Measurements from ENCODE around the gene SFN. TPM values are rescaled to one million over a fixed set of nuclear protein-coding genes. Genes with fewer than 3 reads are reported as not detected.

SFN gene
- polyA plus RNA-seq, 2 of the 4 experiments (the other 2 are of a cell fraction): 39.8 to 141 TPM

DNA sequence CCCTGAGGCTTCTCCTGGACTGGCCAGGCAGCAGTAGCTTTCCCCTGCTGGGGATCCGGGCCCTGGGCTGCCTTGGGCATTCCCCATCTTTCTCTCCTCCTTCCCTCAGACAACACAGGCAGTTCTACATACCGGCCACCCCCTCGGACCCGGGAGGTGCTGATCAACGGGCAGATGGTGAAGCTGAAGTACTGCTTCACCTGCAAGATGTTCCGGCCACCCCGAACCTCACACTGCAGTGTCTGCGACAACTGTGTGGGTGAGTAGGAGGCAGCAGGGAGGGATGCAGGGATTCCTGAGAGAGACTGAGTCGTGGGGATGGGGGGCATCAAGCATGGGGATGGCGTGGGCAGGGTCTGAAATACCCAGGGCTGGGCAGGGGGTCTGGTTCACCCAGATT, 14.4 kb upstream of the SFN start:
- Histone ChIP-seq H3K27ac (peak overlapping the region; percentile 94 to 97), H3K4me1 (peaks cover 54% of the 10 kb centered on the region), H3K9me3 (no peaks in the 10 kb centered on the region), H3K4me2 (peak overlapping the region; percentile 63), H3K4me3 (no peak overlapping the region)
- ChIA-PET CTCF (interaction anchor here (0.7 to 5.3 kb wide), 9 partner anchors 12 to 246 kb away, joined by 3 to 57 read pairs (median 5); partner anchors contain the start of genes SFN and ZDHHC18), POLR2A (interaction anchor here (0.9 to 1.5 kb wide), 4 partner anchors 15 to 52 kb away, joined by 3 to 18 read pairs (median 6); partner anchors contain the start of genes GPATCH3, SFN and ZDHHC18)
- no peak for DNase-seq (ENCODE audit: low read depth in 1 of 2, low spot score in 1 of 2)
- no peak for FAIRE-seq
- no peak for ATAC-seq
- WGBS (ENCODE audit: missing lambda C conversion rate): 61% methylated on average over 6 of the region's 10 CpGs
- TF ChIP-seq HOXB13 (CRISPR knock-in tag; IDR thresholded peaks at IDR 0.05; ENCODE audit: low read depth) (0 out of 2 replicates have a peak, but pooled peaks have one; percentile 19), NFE2L2 (conservative IDR thresholded peaks at IDR 0.05; ENCODE audit: low read length) (no peak)

DNA sequence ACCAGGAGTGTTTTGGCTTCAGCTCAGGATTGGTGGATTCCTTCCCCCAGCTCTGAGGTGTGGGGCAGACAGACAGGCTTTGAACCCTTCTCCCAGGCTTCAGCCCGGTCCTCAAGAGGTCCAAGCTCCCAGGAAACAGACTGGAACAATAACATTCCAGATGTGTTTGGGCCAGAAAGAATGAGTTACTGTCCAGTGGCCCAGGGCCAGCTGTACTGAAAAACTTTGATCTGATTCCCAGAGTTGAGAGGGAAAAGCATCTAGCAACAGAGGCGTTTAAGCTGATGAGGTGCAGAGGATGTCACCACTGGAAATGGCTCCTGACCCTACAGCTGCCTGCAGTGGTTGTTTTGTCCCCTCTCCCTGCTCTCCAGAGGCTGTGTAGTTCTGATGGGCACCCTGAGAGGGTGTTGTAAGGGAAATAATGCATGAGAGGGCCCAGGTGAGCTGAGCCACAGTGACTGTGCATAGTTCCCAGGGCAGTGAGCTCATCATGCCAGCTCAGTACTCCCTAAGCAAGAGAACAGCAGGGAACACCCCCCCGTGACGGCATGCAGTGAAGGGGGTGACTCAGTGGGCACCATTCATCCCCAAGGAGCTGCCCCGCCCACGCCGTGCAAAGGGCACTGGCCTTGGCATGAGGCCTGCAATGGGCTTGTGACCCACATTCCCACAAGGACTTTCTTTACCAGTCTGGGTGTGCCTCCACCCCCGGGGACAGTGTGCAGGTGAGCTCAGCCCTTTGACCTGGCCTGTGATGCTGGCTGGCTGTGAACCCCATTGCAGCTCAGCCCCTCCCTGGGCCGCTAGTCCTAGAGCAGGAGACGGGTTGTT, 13.8 kb upstream of the SFN start:
- DNase-seq (ENCODE audit: low read depth in 1 of 2, low spot score in 1 of 2): peak; percentile 84 to 95
- peak; percentile 87 to 90 for ATAC-seq
- peak overlapping the region; percentile 63 for H3K4me2 ChIP-seq
- CTCF ChIA-PET: interaction anchor here (0.7 to 5.3 kb wide), 15 partner anchors 12 to 246 kb away, joined by 3 to 57 read pairs (median 5); partner anchors contain the start of genes SFN and ZDHHC18
- 0% methylated on average over 6 of the region's 10 CpGs for WGBS (ENCODE audit: missing lambda C conversion rate)
- no peak for FAIRE-seq
- peak overlapping the region; percentile 94 to 97 for H3K27ac ChIP-seq
- H3K4me3 ChIP-seq: no peak overlapping the region
- peaks cover 54% of the 10 kb centered on the region for H3K4me1 ChIP-seq
- POLR2A ChIA-PET: interaction anchor here (0.9 to 1.5 kb wide), 5 partner anchors 14 to 51 kb away, joined by 3 to 18 read pairs (median 5); partner anchors contain the start of genes GPATCH3, GPN2, SFN and ZDHHC18
- H3K9me3 ChIP-seq: no peaks in the 10 kb centered on the region
- TF ChIP-seq, protein P1, sequence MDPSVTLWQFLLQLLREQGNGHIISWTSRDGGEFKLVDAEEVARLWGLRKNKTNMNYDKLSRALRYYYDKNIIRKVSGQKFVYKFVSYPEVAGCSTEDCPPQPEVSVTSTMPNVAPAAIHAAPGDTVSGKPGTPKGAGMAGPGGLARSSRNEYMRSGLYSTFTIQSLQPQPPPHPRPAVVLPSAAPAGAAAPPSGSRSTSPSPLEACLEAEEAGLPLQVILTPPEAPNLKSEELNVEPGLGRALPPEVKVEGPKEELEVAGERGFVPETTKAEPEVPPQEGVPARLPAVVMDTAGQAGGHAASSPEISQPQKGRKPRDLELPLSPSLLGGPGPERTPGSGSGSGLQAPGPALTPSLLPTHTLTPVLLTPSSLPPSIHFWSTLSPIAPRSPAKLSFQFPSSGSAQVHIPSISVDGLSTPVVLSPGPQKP (IDR thresholded peaks at IDR 0.05; ENCODE audit: low read depth, low read length): no peak
- TF ChIP-seq ZNF302 (CRISPR knock-in tag; IDR thresholded peaks at IDR 0.05): no peak
- TF ChIP-seq, protein P2, sequence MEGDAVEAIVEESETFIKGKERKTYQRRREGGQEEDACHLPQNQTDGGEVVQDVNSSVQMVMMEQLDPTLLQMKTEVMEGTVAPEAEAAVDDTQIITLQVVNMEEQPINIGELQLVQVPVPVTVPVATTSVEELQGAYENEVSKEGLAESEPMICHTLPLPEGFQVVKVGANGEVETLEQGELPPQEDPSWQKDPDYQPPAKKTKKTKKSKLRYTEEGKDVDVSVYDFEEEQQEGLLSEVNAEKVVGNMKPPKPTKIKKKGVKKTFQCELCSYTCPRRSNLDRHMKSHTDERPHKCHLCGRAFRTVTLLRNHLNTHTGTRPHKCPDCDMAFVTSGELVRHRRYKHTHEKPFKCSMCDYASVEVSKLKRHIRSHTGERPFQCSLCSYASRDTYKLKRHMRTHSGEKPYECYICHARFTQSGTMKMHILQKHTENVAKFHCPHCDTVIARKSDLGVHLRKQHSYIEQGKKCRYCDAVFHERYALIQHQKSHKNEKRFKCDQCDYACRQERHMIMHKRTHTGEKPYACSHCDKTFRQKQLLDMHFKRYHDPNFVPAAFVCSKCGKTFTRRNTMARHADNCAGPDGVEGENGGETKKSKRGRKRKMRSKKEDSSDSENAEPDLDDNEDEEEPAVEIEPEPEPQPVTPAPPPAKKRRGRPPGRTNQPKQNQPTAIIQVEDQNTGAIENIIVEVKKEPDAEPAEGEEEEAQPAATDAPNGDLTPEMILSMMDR (IDR thresholded peaks at IDR 0.05): no peak
- no peak; the same call in 1 of the 2 replicates for TF ChIP-seq EHF (CRISPR knock-in tag; IDR thresholded peaks at IDR 0.05)
- 0 out of 2 replicates have a peak, but pooled peaks have one; percentile 63 for TF ChIP-seq HOXB5 (CRISPR knock-in tag; IDR thresholded peaks at IDR 0.05)
- TF ChIP-seq FOSL2 (IDR thresholded peaks at IDR 0.05): peak; percentile 39; the same call in 1 of the 2 replicates
- peak; percentile 89 for TF ChIP-seq FOSL2 (CRISPR knock-in tag; IDR thresholded peaks at IDR 0.05)
- peak in 1 of 2 experiments; percentile 40; a peak in 1 of 5 replicates for TF ChIP-seq JUN (IDR thresholded peaks at IDR 0.05)
- no peak for TF ChIP-seq POLR2A (IDR thresholded peaks at IDR 0.05; ENCODE audit: low read length)
- peak; percentile 61; the same call in 1 of the 2 replicates for TF ChIP-seq TP53 (CRISPR knock-in tag; IDR thresholded peaks at IDR 0.05)
- peak; percentile 31 to 66; a peak in 2 of 5 replicates for TF ChIP-seq EP300 (IDR thresholded peaks at IDR 0.05)
- TF ChIP-seq, protein P3, sequence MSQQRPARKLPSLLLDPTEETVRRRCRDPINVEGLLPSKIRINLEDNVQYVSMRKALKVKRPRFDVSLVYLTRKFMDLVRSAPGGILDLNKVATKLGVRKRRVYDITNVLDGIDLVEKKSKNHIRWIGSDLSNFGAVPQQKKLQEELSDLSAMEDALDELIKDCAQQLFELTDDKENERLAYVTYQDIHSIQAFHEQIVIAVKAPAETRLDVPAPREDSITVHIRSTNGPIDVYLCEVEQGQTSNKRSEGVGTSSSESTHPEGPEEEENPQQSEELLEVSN (IDR thresholded peaks at IDR 0.05; ENCODE audit: borderline replicate concordance, low read depth): no peak
- TF ChIP-seq, protein P4, sequence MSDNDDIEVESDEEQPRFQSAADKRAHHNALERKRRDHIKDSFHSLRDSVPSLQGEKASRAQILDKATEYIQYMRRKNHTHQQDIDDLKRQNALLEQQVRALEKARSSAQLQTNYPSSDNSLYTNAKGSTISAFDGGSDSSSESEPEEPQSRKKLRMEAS (IDR thresholded peaks at IDR 0.05): peak; percentile 70
- no peak for TF ChIP-seq TFCP2L1 (CRISPR knock-in tag; IDR thresholded peaks at IDR 0.05)
- TF ChIP-seq KDM1A (IDR thresholded peaks at IDR 0.05; ENCODE audit: low read depth): no peak
- TF ChIP-seq NFE2L2 (conservative IDR thresholded peaks at IDR 0.05; ENCODE audit: low read length): peak; percentile 97
- TF ChIP-seq, protein P5, sequence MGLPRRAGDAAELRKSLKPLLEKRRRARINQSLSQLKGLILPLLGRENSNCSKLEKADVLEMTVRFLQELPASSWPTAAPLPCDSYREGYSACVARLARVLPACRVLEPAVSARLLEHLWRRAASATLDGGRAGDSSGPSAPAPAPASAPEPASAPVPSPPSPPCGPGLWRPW (IDR thresholded peaks at IDR 0.05): no peak
- no peak for TF ChIP-seq CHD4 (IDR thresholded peaks at IDR 0.05; ENCODE audit: borderline replicate concordance)
- TF ChIP-seq BHLHE40 (IDR thresholded peaks at IDR 0.05; ENCODE audit: low read depth, low read length): no peak
- TF ChIP-seq, protein P6, sequence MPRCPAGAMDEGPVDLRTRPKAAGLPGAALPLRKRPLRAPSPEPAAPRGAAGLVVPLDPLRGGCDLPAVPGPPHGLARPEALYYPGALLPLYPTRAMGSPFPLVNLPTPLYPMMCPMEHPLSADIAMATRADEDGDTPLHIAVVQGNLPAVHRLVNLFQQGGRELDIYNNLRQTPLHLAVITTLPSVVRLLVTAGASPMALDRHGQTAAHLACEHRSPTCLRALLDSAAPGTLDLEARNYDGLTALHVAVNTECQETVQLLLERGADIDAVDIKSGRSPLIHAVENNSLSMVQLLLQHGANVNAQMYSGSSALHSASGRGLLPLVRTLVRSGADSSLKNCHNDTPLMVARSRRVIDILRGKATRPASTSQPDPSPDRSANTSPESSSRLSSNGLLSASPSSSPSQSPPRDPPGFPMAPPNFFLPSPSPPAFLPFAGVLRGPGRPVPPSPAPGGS (IDR thresholded peaks at IDR 0.05): no peak
- TF ChIP-seq RAD21 (conservative IDR thresholded peaks at IDR 0.05 in 1 of 2, IDR thresholded peaks at IDR 0.05 in 1 of 2): no peak
- no peak for TF ChIP-seq HOXA7 (CRISPR knock-in tag; IDR thresholded peaks at IDR 0.05)
- no peak for TF ChIP-seq CBX2 (IDR thresholded peaks at IDR 0.05; ENCODE audit: borderline replicate concordance, low read depth)
- no peak for TF ChIP-seq CHD2 (IDR thresholded peaks at IDR 0.05; ENCODE audit: low read length, partially characterized antibody)
- 0 out of 2 replicates have a peak, but pooled peaks have one; percentile 48 for TF ChIP-seq FOXS1 (CRISPR knock-in tag; IDR thresholded peaks at IDR 0.05)
- TF ChIP-seq, protein P7, sequence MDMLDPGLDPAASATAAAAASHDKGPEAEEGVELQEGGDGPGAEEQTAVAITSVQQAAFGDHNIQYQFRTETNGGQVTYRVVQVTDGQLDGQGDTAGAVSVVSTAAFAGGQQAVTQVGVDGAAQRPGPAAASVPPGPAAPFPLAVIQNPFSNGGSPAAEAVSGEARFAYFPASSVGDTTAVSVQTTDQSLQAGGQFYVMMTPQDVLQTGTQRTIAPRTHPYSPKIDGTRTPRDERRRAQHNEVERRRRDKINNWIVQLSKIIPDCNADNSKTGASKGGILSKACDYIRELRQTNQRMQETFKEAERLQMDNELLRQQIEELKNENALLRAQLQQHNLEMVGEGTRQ (IDR thresholded peaks at IDR 0.05): peak; percentile 57; the same call in 1 of the 2 replicates
- TF ChIP-seq EHMT2 (IDR thresholded peaks at IDR 0.05; ENCODE audit: low read depth): no peak
- no peak for TF ChIP-seq SREBF2 (IDR thresholded peaks at IDR 0.05)
